ENCODE measurements around the gene PROX2.

DNA sequence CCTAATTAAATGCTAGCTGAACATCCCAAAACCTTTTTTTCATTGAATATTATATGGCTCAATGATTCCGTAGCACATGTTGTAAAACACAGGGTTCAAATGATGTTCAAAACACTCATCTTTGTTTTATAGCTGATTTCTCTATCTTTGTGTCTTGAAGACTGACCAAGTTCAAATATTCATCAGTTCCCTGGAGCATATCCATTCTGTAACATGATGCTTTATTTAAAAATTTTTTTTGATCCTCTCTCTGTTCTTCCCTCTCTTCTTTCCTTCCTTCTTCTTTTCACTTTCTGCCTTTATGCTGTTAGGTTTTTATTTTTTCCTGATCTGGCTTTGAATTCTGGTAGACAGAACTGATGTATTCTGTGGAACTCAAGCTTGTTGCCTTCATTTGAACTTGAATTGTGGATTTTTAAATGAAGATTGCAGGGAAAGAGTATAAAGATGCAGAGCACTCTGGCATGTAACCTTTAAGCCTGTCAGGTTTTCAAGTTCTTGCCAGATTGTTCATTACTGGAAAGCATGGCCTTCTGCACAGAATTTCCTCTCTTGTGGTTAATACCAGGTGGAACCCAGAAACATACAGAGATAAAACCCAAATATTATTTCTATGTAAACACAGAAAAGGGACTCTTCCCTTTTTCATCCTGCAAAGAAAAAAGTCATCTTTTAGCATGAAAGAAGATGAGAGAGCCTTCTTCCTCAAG lies 39.5 kb downstream of the PROX2 start:
- no peak for TF ChIP-seq POLR2A (IDR thresholded peaks at IDR 0.05)
- TF ChIP-seq, protein P1, sequence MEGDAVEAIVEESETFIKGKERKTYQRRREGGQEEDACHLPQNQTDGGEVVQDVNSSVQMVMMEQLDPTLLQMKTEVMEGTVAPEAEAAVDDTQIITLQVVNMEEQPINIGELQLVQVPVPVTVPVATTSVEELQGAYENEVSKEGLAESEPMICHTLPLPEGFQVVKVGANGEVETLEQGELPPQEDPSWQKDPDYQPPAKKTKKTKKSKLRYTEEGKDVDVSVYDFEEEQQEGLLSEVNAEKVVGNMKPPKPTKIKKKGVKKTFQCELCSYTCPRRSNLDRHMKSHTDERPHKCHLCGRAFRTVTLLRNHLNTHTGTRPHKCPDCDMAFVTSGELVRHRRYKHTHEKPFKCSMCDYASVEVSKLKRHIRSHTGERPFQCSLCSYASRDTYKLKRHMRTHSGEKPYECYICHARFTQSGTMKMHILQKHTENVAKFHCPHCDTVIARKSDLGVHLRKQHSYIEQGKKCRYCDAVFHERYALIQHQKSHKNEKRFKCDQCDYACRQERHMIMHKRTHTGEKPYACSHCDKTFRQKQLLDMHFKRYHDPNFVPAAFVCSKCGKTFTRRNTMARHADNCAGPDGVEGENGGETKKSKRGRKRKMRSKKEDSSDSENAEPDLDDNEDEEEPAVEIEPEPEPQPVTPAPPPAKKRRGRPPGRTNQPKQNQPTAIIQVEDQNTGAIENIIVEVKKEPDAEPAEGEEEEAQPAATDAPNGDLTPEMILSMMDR (IDR thresholded peaks at IDR 0.05) = no peak
